Mucosa of stomach (tissue), 1 donor: ENCODE results near the gene CACHD1.
"Not testable (repeated sequence)": the region's sequence is repeated elsewhere in the genome, so short reads cannot be mapped to it uniquely, and the experiment has no call there.

ENCODE experiments used
- H3K27me3 ChIP-seq: one replicate; pipeline ENCODE4 v1.7.0; 2013; ENCODE audit warnings: mild to moderate bottlenecking, low read length; ENCODE audit not compliant: control insufficient read depth, insufficient read depth
- H3K36me3 ChIP-seq: one replicate; pipeline ENCODE4 v1.7.0; 2013; ENCODE audit warnings: low read length; ENCODE audit not compliant: control insufficient read depth, insufficient read depth
- H3K4me1 ChIP-seq: one replicate; pipeline ENCODE4 v1.7.0; 2013; ENCODE audit warnings: mild to moderate bottlenecking, low read length; ENCODE audit not compliant: control insufficient read depth, insufficient read depth
- H3K4me3 ChIP-seq: one replicate; pipeline ENCODE4 v1.7.0; 2013; ENCODE audit warnings: low read length
- H3K9ac ChIP-seq: one replicate; pipeline ENCODE4 v1.7.0; 2013; ENCODE audit warnings: mild to moderate bottlenecking, low read length, moderate library complexity
- H3K9me3 ChIP-seq: one replicate; pipeline ENCODE4 v1.7.0; 2013; ENCODE audit warnings: mild to moderate bottlenecking, low read length, moderate library complexity; ENCODE audit not compliant: control insufficient read depth
- donor health status: Pancreatic carcinoma.

Gene CACHD1

DNA sequence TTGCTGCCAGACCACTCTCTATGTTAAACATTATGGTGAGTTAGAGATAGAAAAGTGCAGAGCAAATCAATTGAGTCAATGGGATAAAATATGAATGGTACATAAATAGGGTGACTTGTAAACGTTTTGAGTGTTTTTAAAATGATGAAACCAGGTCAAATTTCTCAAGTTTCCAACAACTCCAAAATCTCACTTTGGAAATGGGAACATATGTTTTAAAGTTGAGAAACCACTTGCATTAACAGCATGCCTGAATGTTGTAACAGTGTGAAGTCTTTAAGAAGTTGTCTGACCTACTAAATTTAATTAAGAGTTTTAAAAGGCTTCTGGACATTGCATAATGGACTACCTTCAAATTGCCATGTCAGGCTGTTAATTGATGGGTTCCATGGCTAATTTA is 241.3 kb downstream of the CACHD1 start:
- Histone ChIP-seq H3K9me3 (no peaks in the 10 kb centered on the region), H3K36me3 (no peaks in the 10 kb centered on the region), H3K4me3 (no peak overlapping the region), H3K27me3 (no peaks in the 10 kb centered on the region), H3K9ac (no peak overlapping the region), H3K4me1 (peaks cover 10% of the 10 kb centered on the region)

DNA sequence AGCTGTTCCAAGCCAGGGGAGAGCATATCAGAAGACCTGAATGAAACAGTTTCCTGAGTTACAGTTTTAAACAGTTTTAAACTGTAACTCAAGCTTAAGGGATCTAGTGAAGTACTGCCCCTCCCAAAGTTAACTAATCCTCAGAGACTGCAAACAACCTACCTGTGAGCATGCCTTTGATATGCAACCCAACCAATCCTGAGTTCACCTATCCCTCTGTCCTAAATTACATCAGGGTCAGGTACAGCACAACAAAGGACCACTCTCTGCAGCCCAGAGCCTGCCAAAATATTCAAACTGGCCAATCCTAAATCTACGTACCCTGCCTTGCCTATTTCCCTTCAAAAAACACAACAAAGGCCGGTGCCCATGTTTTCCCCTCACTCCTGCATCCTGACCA is 242.1 kb downstream of the CACHD1 start:
- no peaks in the 10 kb centered on the region for H3K27me3 ChIP-seq
- H3K4me1 ChIP-seq, result peaks cover 10% of the 10 kb centered on the region
- no peak overlapping the region for H3K4me3 ChIP-seq
- no peaks in the 10 kb centered on the region for H3K9me3 ChIP-seq
- H3K9ac ChIP-seq, result no peak overlapping the region
- H3K36me3 ChIP-seq, result no peaks in the 10 kb centered on the region

DNA sequence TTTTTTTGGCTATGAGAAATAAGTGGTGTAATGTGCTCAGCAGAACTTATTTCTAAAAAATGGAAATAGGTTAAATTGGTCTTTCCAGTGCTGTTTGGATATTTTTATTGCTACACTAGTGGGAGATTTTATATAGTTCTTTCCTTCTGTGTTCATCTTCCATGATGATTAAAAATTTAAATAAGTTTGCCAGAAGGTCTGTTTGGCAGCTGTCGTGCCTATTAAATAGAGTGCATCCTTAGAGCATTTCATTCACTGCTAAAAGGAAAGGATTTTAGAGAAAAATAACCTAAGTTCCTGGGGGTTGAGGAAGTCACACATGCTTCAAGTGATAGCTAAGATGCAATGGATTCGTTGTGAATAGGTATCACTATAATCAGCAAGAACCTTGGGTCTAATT is 245.3 kb downstream of the CACHD1 start:
- H3K9ac ChIP-seq, result no peak overlapping the region
- peaks cover 7% of the 10 kb centered on the region for H3K4me1 ChIP-seq
- no peaks in the 10 kb centered on the region for H3K27me3 ChIP-seq
- H3K9me3 ChIP-seq, result no peaks in the 10 kb centered on the region
- H3K4me3 ChIP-seq, result no peak overlapping the region
- H3K36me3 ChIP-seq, result no peaks in the 10 kb centered on the region

DNA sequence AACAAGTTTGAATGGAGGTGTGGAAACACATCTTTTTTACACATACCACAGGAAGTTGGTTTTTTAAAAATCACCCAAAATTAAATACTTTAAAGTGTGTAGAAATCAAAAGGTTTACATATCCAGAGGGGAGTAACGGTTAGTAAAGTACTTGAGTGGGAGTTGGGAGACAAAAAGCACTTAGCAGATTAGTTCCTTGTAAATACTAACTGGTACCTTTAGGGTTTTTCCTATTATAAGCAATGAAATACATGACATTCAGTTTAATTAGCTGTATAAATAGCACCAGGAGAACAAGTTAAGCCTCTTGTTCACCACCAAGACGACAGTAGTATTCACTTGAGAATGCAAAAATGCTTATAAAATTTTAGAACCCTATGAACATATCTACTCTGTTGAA is 251.2 kb downstream of the CACHD1 start:
- H3K9me3 ChIP-seq, result no peaks in the 10 kb centered on the region
- H3K9ac ChIP-seq, result no peak overlapping the region
- no peaks in the 10 kb centered on the region for H3K27me3 ChIP-seq
- H3K4me1 ChIP-seq, result peaks cover 11% of the 10 kb centered on the region
- H3K4me3 ChIP-seq, result no peak overlapping the region
- no peaks in the 10 kb centered on the region for H3K36me3 ChIP-seq

DNA sequence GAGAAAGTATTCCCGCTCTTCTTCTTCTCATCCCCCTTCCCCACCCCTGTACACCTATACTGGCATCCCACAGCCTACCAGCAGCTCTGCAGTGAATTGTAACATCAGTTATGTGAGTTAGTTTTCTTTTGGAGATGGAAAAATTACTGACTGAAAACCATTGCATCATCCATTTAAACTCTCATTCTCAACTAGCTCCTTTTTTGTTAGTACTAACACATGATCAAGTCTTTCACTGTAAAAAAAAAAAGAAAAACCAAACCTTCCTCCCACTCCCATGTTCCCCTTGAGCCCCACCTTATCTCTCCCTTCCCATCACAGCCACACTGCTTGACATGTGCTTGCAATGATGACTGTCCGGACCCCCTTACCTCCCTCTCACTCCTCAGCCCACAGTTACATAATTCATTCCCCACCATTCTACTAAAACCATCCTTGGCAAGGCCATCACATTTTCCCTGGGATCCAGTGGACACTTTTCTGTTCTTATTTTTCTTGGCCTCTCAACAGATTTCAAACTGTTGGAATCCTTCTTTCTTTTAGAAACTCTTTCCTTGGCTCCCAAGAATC is 251.7 kb downstream of the CACHD1 start:
- Histone ChIP-seq H3K9ac (no peak overlapping the region), H3K9me3 (no peaks in the 10 kb centered on the region)

GRCh38 chr1:64727861-64728260 is 257.9 kb downstream of the CACHD1 start:
- H3K9ac ChIP-seq, result no peak overlapping the region
- H3K9me3 ChIP-seq, result no peaks in the 10 kb centered on the region
- no peaks in the 10 kb centered on the region for H3K36me3 ChIP-seq
- peaks cover 11% of the 10 kb centered on the region for H3K4me1 ChIP-seq
- no peak overlapping the region for H3K4me3 ChIP-seq
- H3K27me3 ChIP-seq, result no peaks in the 10 kb centered on the region

More for the DNA sequence above, 251.7 kb downstream of the CACHD1 start:
- no peaks in the 10 kb centered on the region for H3K27me3 ChIP-seq
- no peaks in the 10 kb centered on the region for H3K36me3 ChIP-seq
- peaks cover 11% of the 10 kb centered on the region for H3K4me1 ChIP-seq
- H3K4me3 ChIP-seq, result no peak overlapping the region

DNA sequence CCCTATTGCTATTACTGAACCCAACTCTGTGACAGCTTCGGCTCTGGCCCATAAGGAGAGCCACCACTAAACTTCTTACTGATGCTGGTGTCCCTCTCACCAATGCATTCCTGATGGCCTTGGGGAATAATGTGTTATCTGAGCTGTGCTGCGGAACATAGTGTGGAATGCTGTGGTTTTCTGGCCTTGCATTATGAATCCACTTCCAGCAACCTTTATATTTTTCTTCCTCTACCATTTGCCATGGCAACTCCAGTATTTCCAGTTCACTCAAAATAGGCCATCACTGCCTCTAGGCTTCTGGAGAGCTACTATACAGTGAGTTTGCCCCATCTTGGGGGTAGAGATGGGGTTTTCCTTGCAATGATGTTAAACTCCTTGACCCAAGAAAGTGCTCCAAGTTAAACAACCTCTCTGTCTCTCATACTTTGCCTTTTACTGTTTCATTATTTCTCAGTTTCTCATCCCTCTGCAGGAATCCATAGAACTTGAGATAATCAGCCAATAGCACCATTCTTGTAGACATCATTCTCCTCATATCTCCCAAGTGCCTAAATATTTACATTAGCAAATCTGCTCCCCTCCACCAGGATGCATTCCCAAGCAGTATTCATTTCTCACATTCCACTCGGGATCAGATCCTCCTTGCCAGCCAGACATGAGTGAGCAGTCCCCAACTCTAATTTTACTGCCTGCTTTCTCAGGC is 263.8 kb downstream of the CACHD1 start:
- H3K27me3 ChIP-seq, result no peaks in the 10 kb centered on the region
- no peaks in the 10 kb centered on the region for H3K4me1 ChIP-seq
- no peaks in the 10 kb centered on the region for H3K9me3 ChIP-seq
- H3K9ac ChIP-seq, result no peak overlapping the region
- no peak overlapping the region for H3K4me3 ChIP-seq
- H3K36me3 ChIP-seq, result no peaks in the 10 kb centered on the region

DNA sequence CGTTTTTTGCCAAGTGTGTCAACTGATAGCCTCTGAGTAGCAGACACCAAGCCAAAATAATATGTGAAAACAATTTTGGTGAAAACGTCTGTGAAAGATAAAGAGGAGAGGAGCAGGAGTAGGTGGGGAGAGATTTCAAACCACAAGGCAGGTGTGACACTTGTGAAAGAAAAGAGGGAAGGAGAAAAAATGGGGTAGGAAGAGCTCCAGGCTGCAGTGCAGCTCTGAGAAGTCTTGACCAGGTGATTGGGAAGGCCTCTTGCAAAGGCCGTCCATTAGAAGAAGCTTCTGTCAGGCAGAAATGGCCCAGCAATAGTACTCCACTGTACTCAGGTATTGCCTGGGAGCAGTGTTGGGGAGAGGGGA is 264.3 kb downstream of the CACHD1 start:
- Histone ChIP-seq H3K4me1 (no peaks in the 10 kb centered on the region), H3K9me3 (no peaks in the 10 kb centered on the region), H3K36me3 (no peaks in the 10 kb centered on the region), H3K9ac (no peak overlapping the region), H3K4me3 (no peak overlapping the region), H3K27me3 (no peaks in the 10 kb centered on the region)

- H3K36me3 ChIP-seq, H3K4me3 ChIP-seq, H3K4me1 ChIP-seq, H3K9me3 ChIP-seq, H3K9ac ChIP-seq, H3K27me3 ChIP-seq: not testable (repeated sequence)
Observed at GRCh38 chr1:64740687-64741086, 270.8 kb downstream of the CACHD1 start.
